ENCODE measurements around the gene KRTAP10-8. TPM values are rescaled to one million over a fixed set of nuclear protein-coding genes. Genes with fewer than 3 reads are reported as not detected.

The KRTAP10-8 gene
- total RNA-seq, 1 experiment from 2014 or later: not detected

GRCh38 chr21:44568667-44569556 is 43.0 kb upstream of the KRTAP10-8 start:
- DNase-seq (ENCODE audit: low spot score): no peak
- ChIA-PET POLR2A (no interaction called here), CTCF (interaction anchor here (1.2 kb wide), 1 partner anchor 224 kb away, joined by 3 read pairs; no protein-coding TSS in a partner anchor)
- Mint-ChIP-seq H3K27ac (no peak overlapping the region), H3K36me3 (peaks cover 17% of the 10 kb centered on the region), H3K4me3 (no peak overlapping the region), H3K4me1 (no peaks in the 10 kb centered on the region), H3K9me3 (peaks cover 23% of the 10 kb centered on the region), H3K27me3 (ENCODE audit: low read depth) (peaks cover 6% of the 10 kb centered on the region)
- no peak for TF ChIP-seq ARID4B (CRISPR knock-in tag; IDR thresholded peaks at IDR 0.05; ENCODE audit: borderline replicate concordance)
- no peak for TF ChIP-seq E2F1 (CRISPR knock-in tag; IDR thresholded peaks at IDR 0.05)
- TF ChIP-seq CBFB (CRISPR knock-in tag; IDR thresholded peaks at IDR 0.05; ENCODE audit: low read depth): no peak
- no peak for TF ChIP-seq CDX4 (CRISPR knock-in tag; IDR thresholded peaks at IDR 0.05; ENCODE audit: borderline replicate concordance)
- TF ChIP-seq AFF4 (CRISPR knock-in tag; IDR thresholded peaks at IDR 0.05; ENCODE audit: borderline replicate concordance): no peak
- TF ChIP-seq AR (CRISPR knock-in tag; IDR thresholded peaks at IDR 0.05): no peak
- no peak for TF ChIP-seq ELF4 (CRISPR knock-in tag; IDR thresholded peaks at IDR 0.05; ENCODE audit: low read depth)
- no peak for ATAC-seq

GRCh38 chr21:44569861-44570517 is 41.9 kb upstream of the KRTAP10-8 start:
- Mint-ChIP-seq H3K27ac (no peak overlapping the region; the same call in 1 of the 2 replicates), H3K27me3 (ENCODE audit: low read depth) (peaks cover 6% of the 10 kb centered on the region), H3K36me3 (peaks cover 17% of the 10 kb centered on the region), H3K9me3 (peaks cover 23% of the 10 kb centered on the region), H3K4me3 (no peak overlapping the region), H3K4me1 (peaks cover 7% of the 10 kb centered on the region)
- ChIA-PET CTCF (no interaction called here), POLR2A (no interaction called here)
- TF ChIP-seq ZNF532 (CRISPR knock-in tag; IDR thresholded peaks at IDR 0.05; ENCODE audit: borderline replicate concordance) (no peak), TP53 (CRISPR knock-in tag; IDR thresholded peaks at IDR 0.05) (no peak), SMAD4 (CRISPR knock-in tag; IDR thresholded peaks at IDR 0.05) (no peak)
- ATAC-seq (no peak), DNase-seq (ENCODE audit: low spot score) (no peak)
